OCI-LY3 (cell line): ENCODE results near the gene HDAC3.

Experiments
- CTCF ChIP-seq: fragments of 200-600, 300-600 bp; sonication (generic); IDR thresholded peaks from 2 replicates; pipeline ENCODE4 v1.5.1; 2014; ENCODE audit warnings: antibody characterized with exemption, low read length, low read depth
- EZH2phosphoT487 ChIP-seq: fragments of 200-600 bp; shearing (Covaris generic); IDR thresholded peaks from 2 replicates; pipeline ENCODE4 v1.6.1; 2018; ENCODE audit warnings: antibody characterized with exemption, mixed run types, low read depth

GRCh38 chr5:141585594-141585993, 51.1 kb downstream of the HDAC3 start:
- TF ChIP-seq CTCF (no peak), EZH2phosphoT487 (no peak)
